GM18508 (cell line): Measurements from ENCODE around the gene RBM3.

ENCODE experiments used
- ATAC-seq: cut with Tn5 transposase; IDR thresholded peaks from one replicate; pipeline ENCODE4 v1.9.1; 2021; ENCODE audit warnings: moderate number of reproducible peaks; ENCODE audit not compliant: insufficient read depth, unreplicated experiment

Gene RBM3

DNA sequence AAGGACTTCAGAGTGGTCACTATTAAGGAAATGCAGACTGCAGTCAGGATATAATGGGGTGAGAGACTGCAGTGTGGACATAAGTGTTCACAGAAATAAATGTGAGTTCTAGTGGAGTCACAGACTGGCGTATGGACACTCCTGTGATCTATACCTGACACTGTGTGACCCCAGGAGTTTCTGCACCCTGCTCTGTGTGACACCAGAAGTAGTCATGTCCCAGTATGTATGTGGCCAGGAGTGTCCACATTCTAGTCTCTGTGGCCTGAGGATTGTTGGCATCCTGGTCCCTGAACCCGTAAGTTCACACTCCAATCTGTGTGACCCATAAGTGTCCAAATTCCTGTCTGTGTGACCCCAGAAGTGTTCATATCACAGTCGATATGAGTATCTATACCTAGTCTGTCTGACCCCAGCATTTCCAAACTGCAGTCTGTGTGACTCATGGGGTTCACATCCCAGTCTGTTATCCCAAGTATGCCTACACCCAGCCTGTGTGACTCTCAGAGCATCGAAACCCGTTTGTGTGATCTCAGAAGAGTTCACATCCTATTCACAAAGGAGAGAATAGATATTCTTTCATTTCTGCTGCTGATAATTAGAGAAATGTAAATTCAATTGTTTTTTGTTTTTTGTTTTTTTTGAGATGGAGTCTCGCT, 39.3 kb downstream of the RBM3 start:
- ATAC-seq, result no peak

- no peak for ATAC-seq
Measured at GRCh38 chrX:48616576-48616975, 42.3 kb downstream of the RBM3 start.

GRCh38 chrX:48617542-48618340, 43.5 kb downstream of the RBM3 start:
- ATAC-seq, result no peak

- ATAC-seq, result no peak
Measured at GRCh38 chrX:48626401-48627298, 52.4 kb downstream of the RBM3 start.
